ENCODE results near the gene CARD18. TPM values are rescaled to one million over a fixed set of nuclear protein-coding genes. Genes with fewer than 3 reads are reported as not detected.
"Not testable (repeated sequence)": the region's sequence is repeated elsewhere in the genome, so short reads cannot be mapped to it uniquely, and the experiment has no call there.

CARD18 gene
- total RNA-seq, 2 donors from 2014 or later = not detected

GRCh38 chr11:105099594-105099993, 40.0 kb downstream of the CARD18 start:
- DNase-seq (ENCODE audit: low spot score); intact Hi-C loops (cut with DNase I): not testable (repeated sequence)

GRCh38 chr11:105092256-105093239, 47.0 kb downstream of the CARD18 start:
- intact Hi-C loops (cut with DNase I) = no loop called here

More at GRCh38 chr11:105092256-105093239, 47.0 kb downstream of the CARD18 start:
- DNase-seq (ENCODE audit: low spot score) = no peak

Other genes starting within 250 kb of the CARD18 start
- gene CASP12, start 241.3 kb downstream of the CARD18 start, total RNA-seq = 1 to 10 TPM; 1.5 to 2.0 TPM
- gene CASP4, start 171.2 kb downstream of the CARD18 start, total RNA-seq = 10 to 100 TPM; 43.5 to 57.3 TPM
- gene CASP5, start 116.6 kb downstream of the CARD18 start, total RNA-seq = under 1 TPM; 0.24 to 0.42 TPM
- 10 to 100 TPM; 14.9 to 16.3 TPM for gene CASP1, start 104.6 kb downstream of the CARD18 start, total RNA-seq
- gene CARD16, start 94.4 kb downstream of the CARD18 start, total RNA-seq = 10 to 100 TPM in 1 of 2 donors, 1 to 10 TPM in 1; 7.3 to 13.2 TPM